ENCODE data around the gene FGF12.

GRCh38 chr3:192275741-192276355, 451.5 kb downstream of the FGF12 start:
- no peak for TF ChIP-seq CTCF (IDR thresholded peaks at IDR 0.05; ENCODE audit: insufficient read depth, low read length, poor library complexity, severe bottlenecking)
- no peak for TF ChIP-seq EZH2phosphoT487 (conservative IDR thresholded peaks at IDR 0.05; ENCODE audit: low read length)

All from SU-DHL-6 (cell line).